Endothelial cell (in vitro differentiated cells): ENCODE results near the gene ATP10A. TPM values are rescaled to one million over a fixed set of nuclear protein-coding genes. Genes with fewer than 3 reads are reported as not detected.

Experiments used
- DNase-seq: peaks from one replicate; pipeline ENCODE4 v3.0.0; 2021; ENCODE audit warnings: low spot score
- H3K27ac Mint-ChIP-seq: one replicate; pipeline ENCODE4 v1.8.0; 2021; ENCODE audit warnings: mixed read lengths, inconsistent platforms; ENCODE audit not compliant: unreplicated experiment
- H3K27me3 Mint-ChIP-seq: one replicate; pipeline ENCODE4 v1.8.0; 2021; ENCODE audit warnings: mild to moderate bottlenecking, moderate library complexity, mixed read lengths, inconsistent platforms; ENCODE audit not compliant: unreplicated experiment
- H3K36me3 Mint-ChIP-seq: one replicate; pipeline ENCODE4 v1.8.0; 2021; ENCODE audit warnings: mild to moderate bottlenecking, low read depth, mixed read lengths, inconsistent platforms; ENCODE audit not compliant: unreplicated experiment
- H3K4me1 Mint-ChIP-seq: one replicate; pipeline ENCODE4 v1.8.0; 2021; ENCODE audit warnings: mild to moderate bottlenecking, mixed read lengths, inconsistent platforms; ENCODE audit not compliant: unreplicated experiment
- H3K4me3 Mint-ChIP-seq: one replicate; pipeline ENCODE4 v1.8.0; 2021; ENCODE audit warnings: mild to moderate bottlenecking, mixed read lengths, inconsistent platforms; ENCODE audit not compliant: unreplicated experiment
- H3K9me3 Mint-ChIP-seq: one replicate; pipeline ENCODE4 v1.8.0; 2021; ENCODE audit warnings: mixed read lengths, inconsistent platforms; ENCODE audit not compliant: unreplicated experiment
- total RNA-seq: library from RNA; stranded (reverse); fragmentation: NEBNext Ultra II Directional; extraction: Animal tissue kit (Norgen Biotek cat#: 25700); gene quantifications from one replicate; pipeline ENCODE4 v1.2.1, GENCODE V29; 2021; ENCODE audit not compliant: unreplicated experiment
- TF ChIP-seq, protein P1 (sequence below): fragments of 200-600 bp; sonication (generic); IDR thresholded peaks from one replicate; pipeline ENCODE4 v1.5.0; 2021; ENCODE audit warnings: antibody characterized with exemption; ENCODE audit not compliant: unreplicated experiment

Gene ATP10A
- total RNA-seq, 1 donor from 2014 or later, result 0.13 TPM

DNA sequence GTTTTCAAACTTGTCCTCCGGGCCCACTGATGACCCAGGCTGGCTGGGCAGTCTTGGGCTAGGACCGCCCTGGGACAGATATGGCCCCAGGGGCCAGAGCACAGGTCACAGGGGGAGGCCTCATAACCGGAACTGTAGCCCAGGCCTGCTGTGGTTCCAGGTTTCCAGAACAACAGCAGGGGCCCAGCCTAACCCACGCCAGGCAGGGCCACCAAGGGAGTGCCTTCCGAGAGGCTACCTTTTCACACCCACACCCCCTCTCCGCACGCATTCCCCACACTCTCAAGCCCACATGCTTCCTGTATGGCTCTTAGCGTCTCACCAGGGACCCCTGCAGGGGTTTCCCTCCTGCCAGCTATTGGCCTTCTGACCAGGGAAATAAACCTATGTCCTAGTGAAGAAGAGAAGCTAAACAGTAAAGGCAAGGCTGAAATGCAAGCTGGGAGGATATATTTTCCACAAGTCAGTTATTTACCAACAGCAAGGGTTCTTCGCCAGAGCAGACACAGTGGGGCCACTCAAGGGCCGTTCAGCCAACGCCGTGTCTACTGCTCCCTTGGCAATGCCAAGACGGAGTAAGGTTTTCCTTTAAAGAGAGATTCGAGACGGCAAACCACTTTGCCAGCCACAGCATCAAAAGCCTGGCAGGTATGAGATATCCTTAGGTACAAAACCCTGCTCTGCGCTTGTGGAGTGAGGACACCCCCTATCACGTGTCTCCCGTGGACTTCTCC is 135.1 kb downstream of the ATP10A start:
- peaks cover 1% of the 10 kb centered on the region for H3K27me3 Mint-ChIP-seq
- TF ChIP-seq, protein P1, sequence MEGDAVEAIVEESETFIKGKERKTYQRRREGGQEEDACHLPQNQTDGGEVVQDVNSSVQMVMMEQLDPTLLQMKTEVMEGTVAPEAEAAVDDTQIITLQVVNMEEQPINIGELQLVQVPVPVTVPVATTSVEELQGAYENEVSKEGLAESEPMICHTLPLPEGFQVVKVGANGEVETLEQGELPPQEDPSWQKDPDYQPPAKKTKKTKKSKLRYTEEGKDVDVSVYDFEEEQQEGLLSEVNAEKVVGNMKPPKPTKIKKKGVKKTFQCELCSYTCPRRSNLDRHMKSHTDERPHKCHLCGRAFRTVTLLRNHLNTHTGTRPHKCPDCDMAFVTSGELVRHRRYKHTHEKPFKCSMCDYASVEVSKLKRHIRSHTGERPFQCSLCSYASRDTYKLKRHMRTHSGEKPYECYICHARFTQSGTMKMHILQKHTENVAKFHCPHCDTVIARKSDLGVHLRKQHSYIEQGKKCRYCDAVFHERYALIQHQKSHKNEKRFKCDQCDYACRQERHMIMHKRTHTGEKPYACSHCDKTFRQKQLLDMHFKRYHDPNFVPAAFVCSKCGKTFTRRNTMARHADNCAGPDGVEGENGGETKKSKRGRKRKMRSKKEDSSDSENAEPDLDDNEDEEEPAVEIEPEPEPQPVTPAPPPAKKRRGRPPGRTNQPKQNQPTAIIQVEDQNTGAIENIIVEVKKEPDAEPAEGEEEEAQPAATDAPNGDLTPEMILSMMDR, result no peak
- H3K27ac Mint-ChIP-seq, result no peak overlapping the region
- no peaks in the 10 kb centered on the region for H3K9me3 Mint-ChIP-seq
- no peaks in the 10 kb centered on the region for H3K36me3 Mint-ChIP-seq
- no peak overlapping the region for H3K4me3 Mint-ChIP-seq
- DNase-seq, result no peak
- H3K4me1 Mint-ChIP-seq, result peaks cover 3% of the 10 kb centered on the region

- Mint-ChIP-seq H3K36me3 (no peaks in the 10 kb centered on the region), H3K27me3 (peaks cover 1% of the 10 kb centered on the region)
These were observed 136.0 kb downstream of the ATP10A start for GRCh38 chr15:25727116-25727515.

DNA sequence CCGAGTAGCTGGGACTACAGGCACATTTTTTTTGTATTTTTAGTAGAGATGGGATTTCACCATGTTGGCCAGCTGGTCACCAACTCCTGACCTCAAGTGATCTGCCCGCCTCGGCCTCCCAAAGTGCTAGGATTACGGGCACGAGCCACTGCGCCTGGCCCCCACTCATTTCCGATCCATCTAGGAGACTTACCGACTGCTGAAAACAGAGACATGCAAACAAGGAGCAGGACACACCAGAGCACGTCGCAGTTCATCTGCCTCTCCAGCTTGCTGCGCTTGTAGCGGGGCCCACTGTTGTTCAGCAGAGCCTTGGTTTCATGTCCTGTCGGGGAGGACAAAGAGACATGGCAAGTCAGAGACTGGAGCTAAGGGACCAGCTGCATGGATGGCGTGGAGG is 137.4 kb downstream of the ATP10A start:
- peaks cover 6% of the 10 kb centered on the region for H3K4me1 Mint-ChIP-seq
- TF ChIP-seq, protein P1, result no peak
- no peak overlapping the region for H3K4me3 Mint-ChIP-seq
- no peak for DNase-seq
- H3K27me3 Mint-ChIP-seq, result peaks cover 1% of the 10 kb centered on the region
- no peaks in the 10 kb centered on the region for H3K9me3 Mint-ChIP-seq
- H3K36me3 Mint-ChIP-seq, result no peaks in the 10 kb centered on the region
- no peak overlapping the region for H3K27ac Mint-ChIP-seq

More at GRCh38 chr15:25727116-25727515, 136.0 kb downstream of the ATP10A start:
- TF ChIP-seq, protein P1, result no peak
- Mint-ChIP-seq H3K4me3 (no peak overlapping the region), H3K9me3 (no peaks in the 10 kb centered on the region), H3K4me1 (peaks cover 3% of the 10 kb centered on the region), H3K27ac (no peak overlapping the region)
- no peak for DNase-seq

DNA sequence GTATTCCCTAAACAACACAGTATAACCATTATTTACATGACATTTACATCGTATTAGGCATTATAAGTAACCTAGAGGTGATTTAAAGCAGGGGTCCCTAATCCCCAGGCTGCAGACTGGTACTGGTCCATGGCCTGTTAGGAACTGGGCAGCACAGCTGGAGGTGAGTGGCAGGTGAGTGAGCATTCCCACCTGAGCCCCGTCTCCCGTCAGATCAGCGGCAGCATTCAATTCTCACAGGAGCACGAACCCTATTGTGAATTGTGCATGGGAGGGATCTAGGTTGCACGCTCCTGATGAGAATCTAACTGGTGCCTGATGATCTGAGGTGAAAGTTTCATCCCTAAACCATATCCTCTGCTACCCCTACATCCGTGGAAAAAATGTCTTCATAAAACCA is 138.2 kb downstream of the ATP10A start:
- peaks cover 1% of the 10 kb centered on the region for H3K27me3 Mint-ChIP-seq
- no peak overlapping the region for H3K27ac Mint-ChIP-seq
- H3K4me3 Mint-ChIP-seq, result no peak overlapping the region
- no peaks in the 10 kb centered on the region for H3K9me3 Mint-ChIP-seq
- H3K4me1 Mint-ChIP-seq, result peaks cover 6% of the 10 kb centered on the region
- no peaks in the 10 kb centered on the region for H3K36me3 Mint-ChIP-seq
- no peak for DNase-seq
- TF ChIP-seq, protein P1, result no peak

- TF ChIP-seq, protein P1, result no peak
- no peaks in the 10 kb centered on the region for H3K9me3 Mint-ChIP-seq
- no peak for DNase-seq
- no peaks in the 10 kb centered on the region for H3K36me3 Mint-ChIP-seq
- peaks cover 3% of the 10 kb centered on the region for H3K4me1 Mint-ChIP-seq
- H3K27me3 Mint-ChIP-seq, result peaks cover 1% of the 10 kb centered on the region
- no peak overlapping the region for H3K27ac Mint-ChIP-seq
- H3K4me3 Mint-ChIP-seq, result no peak overlapping the region
These were observed 141.5 kb downstream of the ATP10A start for GRCh38 chr15:25721605-25721955.
